Thoracic aorta (tissue), 2 donors: ENCODE data around the gene LGALS3BP. TPM values are rescaled to one million over a fixed set of nuclear protein-coding genes. Genes with fewer than 3 reads are reported as not detected.

ENCODE experiments used
- ATAC-seq: fragments of 150-250 bp; one replicate; pipeline ENCODE4 v1.8.0; 2017; ENCODE audit warnings: low read depth; ENCODE audit not compliant: insufficient number of reproducible peaks, low FRiP score
- DNase-seq: peaks from one replicate; pipeline ENCODE4 v3.0.0-alpha.2; 2020; ENCODE audit warnings: low spot score
- H3K27ac ChIP-seq, 2 donors: fragments of 200-600 bp; sonication (generic); 1 replicate in 1 of 2; 2 replicates in 1 of 2; pipeline ENCODE4 v1.5.1; 2016; ENCODE audit warnings: mild to moderate bottlenecking in 2 of 2, moderate library complexity in 2 of 2
- H3K27me3 ChIP-seq: fragments of 200-600 bp; sonication (generic); replicated peaks from 2 replicates; pipeline ENCODE4 v1.6.0; 2016; ENCODE audit warnings: mild to moderate bottlenecking; ENCODE audit not compliant: insufficient read depth
- H3K36me3 ChIP-seq: fragments of 200-600 bp; sonication (generic); one replicate; pipeline ENCODE4 v1.5.1; 2016
- H3K4me1 ChIP-seq, 2 donors: fragments of 200-600 bp; sonication (generic); 1 replicate in 1 of 2; 2 replicates in 1 of 2; pipeline versions ENCODE4 v1.5.1 to v1.6.0; 2016; ENCODE audit warnings: low read depth in 2 of 2, mild to moderate bottlenecking in 1 of 2; ENCODE audit not compliant: control insufficient read depth in 1 of 2
- H3K4me3 ChIP-seq: fragments of 200-600 bp; sonication (generic); 2 replicates; pipeline ENCODE4 v1.5.1; 2016; ENCODE audit warnings: mild to moderate bottlenecking
- H3K9me3 ChIP-seq: fragments of 200-600 bp; sonication (generic); 2 replicates; pipeline ENCODE4 v1.5.1; 2016
- CTCF ChIP-seq: fragments of 200-600 bp; sonication (generic); IDR thresholded peaks from one replicate; pipeline ENCODE4 v1.5.1; 2019; ENCODE audit warnings: antibody characterized with exemption
- total RNA-seq, 2 donors: library from RNA; depleted of rRNA; stranded (reverse); fragments of >200 nt; gene quantifications; one replicate each; pipeline versions ENCODE4 v1.1.0 to v1.2.3, GENCODE V29; 2016

The LGALS3BP gene
- total RNA-seq, 2 donors from 2014 or later: 205 to 308 TPM

GRCh38 chr17:78981010-78981888, 1.5 kb upstream of the LGALS3BP start:
- H3K4me3 ChIP-seq: no peak overlapping the region
- H3K27me3 ChIP-seq: no peaks in the 10 kb centered on the region
- no peaks in the 10 kb centered on the region for H3K9me3 ChIP-seq
- no peaks in the 10 kb centered on the region for H3K36me3 ChIP-seq
- peaks cover 14 to 49% of the 10 kb centered on the region in 2 donors for H3K4me1 ChIP-seq
- ATAC-seq (no peak), DNase-seq (no peak)
- TF ChIP-seq CTCF: no peak
- no peak overlapping the region for H3K27ac ChIP-seq

DNA sequence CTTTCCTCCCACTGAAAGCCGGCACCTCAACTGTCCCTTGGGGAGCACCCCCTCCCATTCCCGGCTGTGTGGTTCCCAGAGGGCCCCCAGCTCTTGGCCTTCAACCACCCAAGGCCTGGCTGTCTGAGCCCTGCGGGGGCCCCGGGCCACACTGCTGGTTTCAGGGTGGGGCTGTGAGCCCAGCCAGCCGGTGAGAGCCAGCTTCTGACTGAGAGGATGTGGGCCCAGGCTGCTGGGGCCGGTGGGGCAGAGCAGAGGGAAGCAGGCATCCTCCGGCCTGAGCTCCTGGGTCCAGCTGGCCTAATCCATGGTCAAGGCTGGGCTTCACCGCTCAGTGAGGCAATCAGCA, 875 bp upstream of the LGALS3BP start:
- H3K9me3 ChIP-seq: no peaks in the 10 kb centered on the region
- H3K27ac ChIP-seq: peak overlapping the region; percentile 21 to 57
- peaks cover 17 to 49% of the 10 kb centered on the region in 2 donors for H3K4me1 ChIP-seq
- H3K27me3 ChIP-seq: no peaks in the 10 kb centered on the region
- H3K4me3 ChIP-seq: no peak overlapping the region
- no peak for ATAC-seq
- no peak for TF ChIP-seq CTCF
- no peak for DNase-seq
- H3K36me3 ChIP-seq: no peaks in the 10 kb centered on the region

DNA sequence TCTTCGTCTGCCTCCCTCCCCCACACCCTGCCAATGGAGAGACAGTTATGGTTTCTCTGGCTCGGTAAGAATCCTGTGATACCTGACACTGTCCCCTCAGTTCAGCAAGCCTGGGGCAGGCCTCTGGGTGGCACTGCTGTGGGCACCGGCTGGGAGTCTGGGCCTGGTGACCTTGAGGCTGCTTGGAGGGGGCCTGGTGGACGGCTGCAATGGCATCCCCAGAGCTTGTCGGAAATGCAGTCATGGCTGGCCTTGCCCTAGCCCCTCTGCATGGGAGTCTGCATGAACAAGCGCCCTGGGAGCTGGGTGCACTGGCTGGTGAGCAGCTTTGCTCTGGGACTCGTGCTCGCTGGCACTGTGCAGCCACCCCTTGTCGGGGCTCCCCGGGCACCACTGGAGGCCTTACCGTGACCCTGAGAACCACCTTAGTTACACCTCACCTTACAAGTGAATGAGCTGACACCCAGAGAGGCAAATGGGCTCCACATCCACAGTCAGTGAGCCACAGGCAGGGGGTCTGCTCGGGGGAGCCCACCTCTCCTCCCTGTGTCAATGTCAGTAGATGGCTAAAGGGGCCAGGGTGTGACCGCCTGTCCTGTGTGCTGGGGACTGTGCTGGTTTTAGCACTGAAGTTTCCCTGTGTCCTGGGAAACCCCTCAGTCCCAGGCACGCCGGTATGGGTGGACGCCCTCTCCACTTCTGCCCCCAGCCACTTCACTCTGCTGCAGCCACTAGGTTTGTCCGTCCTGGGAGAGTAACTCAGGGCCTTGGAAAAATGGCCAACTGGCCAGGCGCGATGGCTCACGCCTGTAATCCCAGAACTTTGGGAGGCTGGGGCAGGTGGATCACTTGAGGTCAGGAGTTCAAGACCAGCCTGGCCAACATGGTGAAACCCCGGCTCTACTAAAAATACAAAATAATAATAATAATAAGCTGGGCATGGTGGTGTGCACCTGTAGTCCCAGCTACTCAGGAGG, 1.4 kb downstream of the LGALS3BP start:
- H3K27me3 ChIP-seq: no peaks in the 10 kb centered on the region
- no peak for ATAC-seq
- no peak for TF ChIP-seq CTCF
- H3K36me3 ChIP-seq: no peaks in the 10 kb centered on the region
- peaks cover 17 to 61% of the 10 kb centered on the region in 2 donors for H3K4me1 ChIP-seq
- H3K4me3 ChIP-seq: no peak overlapping the region
- DNase-seq: no peak
- H3K27ac ChIP-seq: no peak overlapping the region
- no peaks in the 10 kb centered on the region for H3K9me3 ChIP-seq

DNA sequence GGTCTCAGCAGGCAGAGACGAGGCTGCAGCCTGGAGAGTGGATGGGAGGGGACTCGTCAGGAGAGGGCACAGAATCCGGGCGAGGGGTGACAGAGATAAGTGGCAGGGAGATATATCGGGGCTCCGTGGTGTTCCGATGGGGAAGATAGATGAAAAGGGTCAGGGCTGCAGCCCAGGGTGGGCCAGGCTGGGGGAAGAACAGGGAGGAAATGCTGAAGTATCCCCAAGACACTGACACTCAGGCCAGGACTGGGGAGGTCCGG, 2.1 kb downstream of the LGALS3BP start:
- Histone ChIP-seq H3K9me3 (no peaks in the 10 kb centered on the region), H3K4me1 (peaks cover 17 to 61% of the 10 kb centered on the region in 2 donors), H3K27me3 (no peaks in the 10 kb centered on the region), H3K36me3 (no peaks in the 10 kb centered on the region), H3K27ac (peak overlapping the region in 1 of 2 donors; percentile 53), H3K4me3 (no peak overlapping the region)
- no peak for TF ChIP-seq CTCF
- DNase-seq: no peak
- no peak for ATAC-seq
